Myometrial cell (primary cell): ENCODE results near the gene GRID2IP. TPM values are rescaled to one million over a fixed set of nuclear protein-coding genes. Genes with fewer than 3 reads are reported as not detected.

Source experiments
- total RNA-seq: library from RNA; depleted of rRNA; stranded (reverse); fragments of >200 nt; gene quantifications from 2 replicates; pipeline ENCODE4 v1.2.3, GENCODE V29; 2015

GRID2IP gene
- total RNA-seq: not detected in 2 replicates

GRCh38 chr7:6551016-6551511 lies at the start of gene GRID2IP:
Gene GRID2IP, minus strand, starts transcription at chr7:6551461. Its CDS starts 25 bp downstream, at chr7:6551436.

GRCh38 chr7:6589829-6590644 lies 38.8 kb upstream of the GRID2IP start, which contains the start of gene INTS15:
Gene INTS15, plus strand, starts transcription at chr7:6590021. Its CDS starts 263 bp downstream, at chr7:6590284.

GRCh38 chr7:6577369-6578113 lies 26.3 kb upstream of the GRID2IP start, which contains the start of gene ZDHHC4:
Gene ZDHHC4, plus strand, starts transcription at chr7:6577454. Its CDS starts 3,108 bp downstream, at chr7:6580562.

DNA sequence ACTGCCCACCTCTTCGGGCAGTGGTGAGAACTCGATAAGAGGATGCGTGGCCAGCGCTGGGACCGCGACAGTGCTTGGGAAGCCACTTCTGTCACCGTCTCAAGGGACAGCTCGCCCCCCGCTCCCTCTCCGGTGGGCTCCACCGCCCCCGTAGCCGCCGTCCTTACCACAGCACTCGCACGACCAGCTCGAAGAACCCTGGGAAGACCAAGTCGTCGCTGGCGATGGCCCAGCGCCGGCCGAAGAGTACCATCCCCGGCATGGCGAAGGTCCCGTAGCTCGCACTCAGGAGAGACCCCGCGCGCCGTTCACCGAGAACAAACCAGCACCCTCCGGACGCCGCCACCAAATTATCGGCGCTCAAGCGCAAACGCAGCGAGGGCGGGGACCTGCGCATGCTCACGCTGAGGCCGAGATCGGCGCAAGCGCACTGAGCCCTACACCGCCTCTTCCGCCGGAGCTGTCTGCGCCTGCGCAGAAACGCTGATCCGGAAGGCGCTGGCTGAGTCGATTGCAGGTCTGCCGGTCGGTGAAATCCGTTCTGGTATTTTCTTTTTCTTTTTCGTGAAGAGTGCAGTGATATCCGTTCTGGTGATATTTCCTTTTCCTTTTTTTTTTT lies 103.6 kb downstream of the GRID2IP start, which contains the start of gene DAGLB:
Gene DAGLB, minus strand, starts transcription at position 374 of the 619 bp plus-strand sequence. Its CDS starts 112 bp downstream, at position 262.

Other genes with a start within 250 kb of the GRID2IP start
- 20.4 and 25.4 TPM in 2 replicates for gene FAM220A, start 202.5 kb downstream of the GRID2IP start, total RNA-seq
- gene RAC1, start 176.9 kb downstream of the GRID2IP start, total RNA-seq: 100 and 115 TPM in 2 replicates
- gene DAGLB, start 103.5 kb downstream of the GRID2IP start, total RNA-seq: 13.5 and 23.1 TPM in 2 replicates
- 253 and 266 TPM in 2 replicates for gene KDELR2, start 67.3 kb downstream of the GRID2IP start, total RNA-seq
- 44.7 and 52.1 TPM in 2 replicates for gene ZDHHC4, start 26.0 kb upstream of the GRID2IP start, total RNA-seq
- 12.7 and 17.0 TPM in 2 replicates for gene INTS15, start 38.6 kb upstream of the GRID2IP start, total RNA-seq
- gene ZNF853, start 64.1 kb upstream of the GRID2IP start, total RNA-seq: under 0.01 and 0.58 TPM in 2 replicates
- gene ZNF316, start 85.9 kb upstream of the GRID2IP start, total RNA-seq: 4.8 and 6.6 TPM in 2 replicates
- gene ZNF12, start 155.5 kb upstream of the GRID2IP start, total RNA-seq: 6.9 and 7.6 TPM in 2 replicates
- gene RSPH10B2, start 202.6 kb upstream of the GRID2IP start, total RNA-seq: not detected in 2 replicates